GM21526 (cell line): ENCODE data around the gene COL23A1.

Source experiments
- ATAC-seq: cut with Tn5 transposase; IDR thresholded peaks from one replicate; pipeline ENCODE4 v1.9.1; 2021; ENCODE audit warnings: moderate library complexity; ENCODE audit not compliant: unreplicated experiment, low FRiP score

The COL23A1 gene

GRCh38 chr5:178465861-178466288, 124.3 kb downstream of the COL23A1 start:
- ATAC-seq, result no peak

- no peak for ATAC-seq
Measured at GRCh38 chr5:178465228-178465860, 124.8 kb downstream of the COL23A1 start.

- no peak for ATAC-seq
Measured at GRCh38 chr5:178464431-178465048, 125.7 kb downstream of the COL23A1 start.

GRCh38 chr5:178463321-178464155, 126.7 kb downstream of the COL23A1 start:
- ATAC-seq, result no peak

GRCh38 chr5:178462816-178463215, 127.4 kb downstream of the COL23A1 start:
- ATAC-seq, result no peak

GRCh38 chr5:178462076-178462475, 128.1 kb downstream of the COL23A1 start:
- ATAC-seq, result no peak

- no peak for ATAC-seq
Measured at GRCh38 chr5:178461004-178461730, 129.0 kb downstream of the COL23A1 start.

- no peak for ATAC-seq
Measured at GRCh38 chr5:178460598-178460997, 129.6 kb downstream of the COL23A1 start.

GRCh38 chr5:178460174-178460573, 130.0 kb downstream of the COL23A1 start:
- no peak for ATAC-seq

GRCh38 chr5:178458140-178458539, 132.1 kb downstream of the COL23A1 start:
- ATAC-seq, result no peak

GRCh38 chr5:178457471-178457870, 132.7 kb downstream of the COL23A1 start:
- ATAC-seq, result no peak

- no peak for ATAC-seq
Measured at GRCh38 chr5:178455480-178455835, 134.7 kb downstream of the COL23A1 start.

- no peak for ATAC-seq
Measured at GRCh38 chr5:178454821-178455479, 135.2 kb downstream of the COL23A1 start.

GRCh38 chr5:178454303-178454702, 135.9 kb downstream of the COL23A1 start:
- ATAC-seq, result no peak

- ATAC-seq, result no peak
Measured at GRCh38 chr5:178453224-178453623, 137.0 kb downstream of the COL23A1 start.

- ATAC-seq, result no peak
Measured at GRCh38 chr5:178450121-178451028, 139.8 kb downstream of the COL23A1 start.

GRCh38 chr5:178449163-178450070, 140.8 kb downstream of the COL23A1 start:
- ATAC-seq, result no peak

- ATAC-seq, result no peak
Measured at GRCh38 chr5:178445534-178445933, 144.7 kb downstream of the COL23A1 start.
